HG02623 (cell line): ENCODE data around the gene RBM46.

Experiments used
- ATAC-seq: cut with Tn5 transposase; IDR thresholded peaks from one replicate; pipeline ENCODE4 v1.9.1; 2021; ENCODE audit warnings: moderate library complexity; ENCODE audit not compliant: unreplicated experiment

Gene RBM46, protein sequence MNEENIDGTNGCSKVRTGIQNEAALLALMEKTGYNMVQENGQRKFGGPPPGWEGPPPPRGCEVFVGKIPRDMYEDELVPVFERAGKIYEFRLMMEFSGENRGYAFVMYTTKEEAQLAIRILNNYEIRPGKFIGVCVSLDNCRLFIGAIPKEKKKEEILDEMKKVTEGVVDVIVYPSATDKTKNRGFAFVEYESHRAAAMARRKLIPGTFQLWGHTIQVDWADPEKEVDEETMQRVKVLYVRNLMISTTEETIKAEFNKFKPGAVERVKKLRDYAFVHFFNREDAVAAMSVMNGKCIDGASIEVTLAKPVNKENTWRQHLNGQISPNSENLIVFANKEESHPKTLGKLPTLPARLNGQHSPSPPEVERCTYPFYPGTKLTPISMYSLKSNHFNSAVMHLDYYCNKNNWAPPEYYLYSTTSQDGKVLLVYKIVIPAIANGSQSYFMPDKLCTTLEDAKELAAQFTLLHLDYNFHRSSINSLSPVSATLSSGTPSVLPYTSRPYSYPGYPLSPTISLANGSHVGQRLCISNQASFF

GRCh38 chr4:154781126-154781982 lies at the start of gene RBM46:
TSS of gene RBM46 (plus strand) at chr4:154781272. CDS start at chr4:154796753, 15,481 bp downstream.
- ATAC-seq: no peak

- ATAC-seq: no peak
Measured at GRCh38 chr4:154731756-154732155, 49.3 kb upstream of the RBM46 start.

- no peak for ATAC-seq
Measured at GRCh38 chr4:154732669-154733068, 48.4 kb upstream of the RBM46 start.

DNA sequence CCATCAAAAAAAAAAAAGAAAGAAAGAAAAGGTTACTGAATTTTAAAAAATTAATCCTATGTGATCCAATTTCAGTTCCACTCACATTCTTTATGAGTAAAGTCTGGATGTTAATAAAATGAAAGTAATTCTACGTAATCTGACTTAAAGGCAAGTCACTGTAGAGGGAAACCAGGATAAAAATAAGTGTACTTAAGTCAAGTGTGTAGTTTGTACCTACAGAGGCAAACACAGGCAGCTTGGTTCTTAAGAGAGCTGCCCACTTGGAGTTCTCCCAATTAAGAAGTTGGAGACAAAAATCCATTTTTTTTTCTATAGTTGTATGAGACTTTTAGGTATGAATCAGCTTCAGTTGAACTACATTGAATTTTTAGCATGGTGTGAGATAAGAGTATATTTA lies 44.3 kb upstream of the RBM46 start:
- no peak for ATAC-seq

GRCh38 chr4:154738426-154738825 lies 42.6 kb upstream of the RBM46 start:
- no peak for ATAC-seq

GRCh38 chr4:154739111-154739510 lies 42.0 kb upstream of the RBM46 start:
- no peak for ATAC-seq

DNA sequence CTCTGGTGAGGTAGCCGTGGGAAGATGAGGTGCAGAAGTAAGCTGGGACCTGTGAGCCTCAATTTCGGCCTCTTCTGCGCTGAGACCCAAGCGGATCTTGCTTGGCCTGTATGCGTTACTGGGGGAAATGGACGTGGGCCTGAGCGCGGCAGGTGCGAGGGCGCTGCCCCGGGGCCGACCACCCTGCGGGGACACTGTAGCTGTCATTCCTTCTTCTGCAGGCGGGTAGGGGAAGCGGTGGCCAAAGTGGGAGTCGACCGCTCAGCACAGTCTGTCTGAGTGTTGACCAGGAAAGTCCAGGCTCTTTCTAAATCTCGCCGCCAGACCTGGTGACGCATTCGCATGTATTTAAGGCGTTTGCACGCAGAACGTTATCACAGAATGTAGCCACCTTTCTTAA lies 40.6 kb upstream of the RBM46 start:
- ATAC-seq: no peak

DNA sequence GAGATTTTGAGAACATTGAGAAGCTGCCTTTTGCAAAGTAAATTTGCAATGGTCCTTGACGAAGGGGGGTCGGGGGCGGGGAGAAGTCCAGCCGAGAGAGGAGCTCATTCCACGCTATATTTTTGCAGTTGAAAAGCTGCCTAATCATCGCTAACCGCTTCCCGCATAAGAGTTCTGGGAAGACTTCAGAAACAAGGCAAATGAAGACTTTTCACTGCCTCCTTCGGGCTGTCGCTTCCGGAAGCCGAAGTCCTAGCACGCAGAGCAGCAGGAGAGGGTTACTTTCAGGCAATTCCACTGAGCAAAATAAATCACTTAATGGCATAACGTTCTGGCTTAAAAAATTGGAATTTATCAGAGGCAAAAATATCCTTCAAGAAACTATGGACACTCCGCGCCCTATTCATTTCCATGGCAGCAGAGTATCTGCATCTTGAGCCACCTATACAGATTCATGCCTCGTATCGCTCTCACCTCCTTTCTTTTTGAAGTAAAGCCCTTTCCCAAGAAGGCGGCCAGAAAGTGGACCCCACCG lies 39.9 kb upstream of the RBM46 start:
- no peak for ATAC-seq

DNA sequence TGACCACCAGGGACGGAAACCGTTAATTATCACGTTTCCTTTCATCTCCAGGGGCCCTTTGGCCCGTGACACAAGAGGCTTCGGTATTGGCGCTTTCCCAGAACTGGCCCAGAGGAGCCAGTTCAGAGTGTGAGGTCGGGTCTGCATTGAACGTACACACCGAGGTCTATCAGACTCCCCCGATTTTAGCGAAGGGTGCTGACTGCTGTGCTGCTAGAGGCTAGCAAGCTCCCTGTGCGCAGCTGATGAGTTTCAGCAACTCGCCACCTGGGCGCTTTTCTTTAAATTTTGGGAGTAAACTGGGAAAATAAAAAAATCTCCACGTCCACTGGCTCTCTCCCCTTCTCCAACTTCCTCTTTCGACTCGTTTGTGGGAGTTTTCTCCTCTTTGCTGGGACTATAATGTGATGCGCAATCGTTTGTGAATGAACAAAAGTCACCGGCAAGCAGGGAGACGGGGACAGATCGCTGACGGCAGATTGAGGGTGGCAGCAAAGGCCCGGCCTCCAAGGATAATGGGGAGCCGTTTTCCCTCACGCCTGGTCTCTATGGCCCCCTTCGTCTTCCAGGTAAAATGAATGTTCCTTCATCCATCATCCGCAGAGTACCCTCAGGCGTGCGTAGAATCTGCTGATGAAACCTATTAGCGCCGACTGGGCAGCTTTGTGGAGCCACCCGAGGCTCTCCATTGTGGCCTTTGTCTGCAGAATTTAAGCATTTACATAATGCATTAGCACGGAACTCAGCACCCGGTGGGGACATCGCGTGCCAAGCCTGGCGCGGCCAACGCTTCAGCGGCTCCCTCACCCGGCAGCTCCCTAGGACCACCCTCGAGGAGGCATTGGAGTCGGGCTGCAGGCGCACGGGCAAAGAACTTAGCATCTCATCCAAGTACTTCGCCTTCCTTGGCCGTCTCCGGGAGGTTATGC lies 38.9 kb upstream of the RBM46 start:
- ATAC-seq: no peak

GRCh38 chr4:154743683-154744340 lies 37.3 kb upstream of the RBM46 start, which contains the start of gene LRAT:
TSS of gene LRAT (plus strand) at chr4:154744000. CDS start at chr4:154744327, 327 bp downstream.
- ATAC-seq: peak; percentile 51

DNA sequence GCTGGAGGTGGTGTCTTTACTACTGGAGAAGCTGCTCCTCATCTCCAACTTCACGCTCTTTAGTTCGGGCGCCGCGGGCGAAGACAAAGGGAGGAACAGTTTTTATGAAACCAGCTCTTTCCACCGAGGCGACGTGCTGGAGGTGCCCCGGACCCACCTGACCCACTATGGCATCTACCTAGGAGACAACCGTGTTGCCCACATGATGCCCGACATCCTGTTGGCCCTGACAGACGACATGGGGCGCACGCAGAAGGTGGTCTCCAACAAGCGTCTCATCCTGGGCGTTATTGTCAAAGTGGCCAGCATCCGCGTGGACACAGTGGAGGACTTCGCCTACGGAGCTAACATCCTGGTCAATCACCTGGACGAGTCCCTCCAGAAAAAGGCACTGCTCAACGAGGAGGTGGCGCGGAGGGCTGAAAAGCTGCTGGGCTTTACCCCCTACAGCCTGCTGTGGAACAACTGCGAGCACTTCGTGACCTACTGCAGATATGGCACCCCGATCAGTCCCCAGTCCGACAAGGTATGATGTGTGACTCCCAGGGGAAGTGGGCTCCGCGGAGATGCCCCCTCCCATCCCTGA lies 36.6 kb upstream of the RBM46 start:
- ATAC-seq: no peak

DNA sequence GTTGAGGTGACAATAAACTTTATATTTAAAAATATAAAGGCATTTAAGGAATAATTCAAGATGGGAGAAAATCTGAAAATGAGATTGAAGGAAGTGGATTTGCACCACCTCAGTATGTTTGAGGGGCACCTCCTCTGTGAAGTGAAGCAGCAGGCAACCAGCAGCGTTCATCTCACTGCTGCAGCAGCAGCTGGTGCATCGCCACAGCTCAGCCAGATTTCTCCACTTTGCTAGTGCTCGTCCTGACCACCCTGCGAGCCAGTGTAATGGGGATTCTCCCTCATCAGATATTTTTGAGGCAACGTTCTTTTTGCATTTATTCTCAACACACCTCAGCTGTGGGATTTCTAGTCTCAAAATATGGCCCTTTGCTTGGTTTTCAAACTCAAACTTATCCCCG lies 23.4 kb upstream of the RBM46 start:
- no peak for ATAC-seq

DNA sequence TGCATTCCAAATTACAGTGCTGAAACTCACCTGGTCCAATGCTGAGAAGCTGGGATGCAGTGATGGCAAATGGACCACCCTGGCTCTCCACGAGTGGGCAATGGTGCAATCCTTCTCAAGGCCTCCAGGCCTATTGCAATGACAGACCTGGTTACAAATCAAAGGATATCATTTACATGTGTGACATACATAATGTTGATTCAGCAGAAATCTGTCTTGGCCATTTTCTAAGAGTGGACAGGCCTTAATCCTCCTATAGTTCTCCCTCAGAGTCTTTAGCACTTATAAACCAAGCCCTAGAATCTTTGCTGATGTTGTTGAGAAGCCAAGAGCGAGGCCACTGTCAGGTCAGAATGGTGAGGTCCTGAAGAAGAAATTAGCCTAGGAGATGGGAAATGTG lies 20.2 kb upstream of the RBM46 start:
- ATAC-seq: no peak

- ATAC-seq: no peak
Measured at GRCh38 chr4:154778264-154778663, 2.8 kb upstream of the RBM46 start.

- ATAC-seq: no peak
Measured at GRCh38 chr4:154779362-154779947, 1.6 kb upstream of the RBM46 start.

GRCh38 chr4:154781983-154782293 lies 866 bp downstream of the RBM46 start:
- ATAC-seq: no peak

GRCh38 chr4:154807042-154807630 lies 26.1 kb downstream of the RBM46 start:
- ATAC-seq: no peak

GRCh38 chr4:154818230-154818629 lies 37.2 kb downstream of the RBM46 start:
- ATAC-seq: no peak

DNA sequence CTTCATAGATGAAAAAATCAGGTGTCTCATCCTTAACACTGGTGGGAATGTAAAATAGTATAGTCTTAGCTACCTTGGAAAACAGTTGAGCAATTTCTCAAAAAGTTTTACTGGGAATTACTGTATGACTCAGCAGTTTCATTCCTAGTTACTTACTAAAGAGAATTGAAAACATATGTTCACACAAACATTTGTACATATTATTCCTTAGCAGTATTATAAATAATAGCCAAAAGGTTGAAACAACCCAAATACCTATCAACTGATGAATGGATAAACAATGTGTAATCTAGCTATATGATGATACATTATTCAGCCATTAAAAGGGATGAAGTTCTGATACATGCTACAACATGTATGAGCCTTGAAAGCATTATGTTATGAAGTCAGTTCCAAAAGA lies 41.7 kb downstream of the RBM46 start:
- ATAC-seq: no peak
